ENCODE measurements around the gene SERPINB13.

SERPINB13 gene

GRCh38 chr18:63586966-63587365, at the start of gene SERPINB13:
Gene SERPINB13, plus strand, starts transcription at chr18:63587343. Its CDS starts 1,325 bp downstream, at chr18:63588668.
- DNase-seq (ENCODE audit: low read depth) = no peak

GRCh38 chr18:63539904-63540510, 47.1 kb upstream of the SERPINB13 start:
- no peak for DNase-seq (ENCODE audit: low read depth)

- DNase-seq (ENCODE audit: low read depth) = no peak
These were observed 45.1 kb upstream of the SERPINB13 start, which contains the start of gene SERPINB12 for GRCh38 chr18:63542069-63542468. Gene SERPINB12, plus strand, starts transcription at chr18:63542369. Its CDS starts 13,791 bp downstream, at chr18:63556160.

- no peak for DNase-seq (ENCODE audit: low read depth)
These were observed 43.1 kb upstream of the SERPINB13 start for GRCh38 chr18:63544017-63544416.

DNA sequence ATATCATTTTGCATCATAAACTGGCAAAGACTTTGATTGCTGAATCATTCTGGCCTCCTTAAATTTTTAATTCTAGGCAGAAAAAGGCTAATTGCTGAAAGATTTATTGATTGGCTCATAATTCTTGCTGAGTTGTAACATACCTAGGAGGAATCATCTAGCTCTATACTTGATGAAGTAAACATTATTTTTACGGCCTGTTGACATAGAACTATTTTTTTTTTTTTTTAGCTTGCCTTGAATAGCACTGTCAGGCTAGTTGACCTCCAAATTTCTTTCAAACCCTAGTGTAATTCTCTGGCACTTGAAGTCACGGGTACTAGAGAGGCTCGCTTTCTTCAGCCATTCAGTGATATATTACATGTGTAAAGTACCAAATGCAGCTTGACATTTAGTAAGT, 42.1 kb upstream of the SERPINB13 start:
- DNase-seq (ENCODE audit: low read depth) = no peak

GRCh38 chr18:63550068-63550467, 37.1 kb upstream of the SERPINB13 start:
- no peak for DNase-seq (ENCODE audit: low read depth)

DNA sequence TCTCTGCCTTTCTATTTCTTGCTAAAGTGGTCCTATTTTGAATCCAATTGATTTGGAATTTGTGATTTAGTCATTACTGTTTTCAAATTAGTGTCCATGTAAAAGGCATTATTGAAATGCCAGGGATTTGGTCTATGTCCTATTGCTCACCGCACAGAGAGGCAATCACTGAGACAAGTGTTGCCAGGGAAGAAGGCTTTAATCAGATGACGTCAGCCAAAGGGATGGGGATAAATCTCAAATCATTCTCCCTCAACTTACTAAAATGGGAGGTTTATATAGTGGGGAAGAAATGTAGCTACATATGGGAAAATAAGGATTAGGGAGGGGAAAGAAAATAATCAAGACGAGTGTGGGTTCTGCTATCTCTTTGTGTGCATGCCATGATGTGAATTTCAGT, 35.4 kb upstream of the SERPINB13 start:
- no peak for DNase-seq (ENCODE audit: low read depth)

GRCh38 chr18:63552581-63552980, 34.6 kb upstream of the SERPINB13 start:
- no peak for DNase-seq (ENCODE audit: low read depth)

DNA sequence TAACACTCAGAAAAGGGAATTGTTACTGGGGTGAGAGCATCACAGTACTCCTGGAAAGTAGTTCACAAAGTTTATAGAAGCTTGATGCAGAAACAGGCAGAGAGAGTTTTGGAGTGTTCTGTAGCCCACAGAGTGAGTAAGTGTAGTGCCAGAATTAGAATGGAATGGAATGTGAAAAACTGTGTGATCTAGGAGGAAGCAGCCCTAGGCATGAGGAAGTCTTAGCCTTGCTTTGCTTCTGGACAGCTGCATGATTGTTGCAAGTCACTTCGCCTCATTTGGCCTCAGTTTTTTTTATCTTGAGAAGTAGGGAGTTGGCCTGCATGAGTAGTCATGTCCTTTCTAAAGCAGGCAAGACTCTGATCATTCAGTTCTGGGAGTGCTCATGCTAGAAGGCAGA, 34.1 kb upstream of the SERPINB13 start:
- no peak for DNase-seq (ENCODE audit: low read depth)

DNA sequence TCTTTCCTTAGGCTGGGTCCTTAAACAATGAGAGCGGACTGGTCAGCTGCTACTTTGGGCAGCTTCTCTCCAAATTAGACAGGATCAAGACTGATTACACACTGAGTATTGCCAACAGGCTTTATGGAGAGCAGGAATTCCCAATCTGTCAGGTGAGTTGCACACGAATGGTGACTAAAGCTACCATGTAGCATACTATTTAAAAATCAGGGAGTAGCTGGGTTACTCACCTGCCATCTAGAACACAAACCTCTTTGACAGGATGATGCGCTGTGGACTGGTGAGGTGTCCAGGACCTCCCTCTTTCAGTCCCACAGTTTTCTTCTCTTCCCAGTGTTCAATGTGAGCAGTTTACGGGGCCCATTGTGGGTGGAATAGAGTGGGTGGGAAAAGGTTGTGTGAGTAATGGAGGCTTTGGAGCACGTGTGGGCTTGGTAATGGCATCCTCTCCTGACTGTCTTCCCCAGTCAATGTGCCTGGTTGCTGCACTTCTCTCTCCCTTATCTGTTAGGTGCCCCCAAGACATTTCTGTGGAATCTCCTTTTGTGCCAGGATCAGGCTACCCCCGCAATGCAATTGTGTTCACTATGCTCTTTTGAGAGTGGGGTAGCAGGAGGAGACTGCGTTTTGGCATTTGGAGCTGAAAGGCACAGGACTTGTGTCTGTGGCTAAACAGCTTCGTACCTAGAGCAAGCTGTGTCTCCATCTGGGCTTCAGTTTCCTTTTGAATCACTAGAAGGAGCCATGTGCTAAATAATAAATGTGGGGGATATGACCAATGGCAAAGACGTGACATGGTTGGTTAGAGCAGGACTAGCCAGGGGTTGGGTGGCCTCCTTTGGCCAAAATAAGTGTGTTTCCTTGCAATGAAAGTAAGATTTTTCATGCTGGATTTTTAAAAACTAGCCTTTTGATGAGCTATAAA, 27.3 kb upstream of the SERPINB13 start:
- DNase-seq (ENCODE audit: low read depth) = no peak

- DNase-seq (ENCODE audit: low read depth) = no peak
These were observed 24.9 kb upstream of the SERPINB13 start for GRCh38 chr18:63562284-63562683.

- DNase-seq (ENCODE audit: low read depth) = no peak
These were observed 23.1 kb upstream of the SERPINB13 start for GRCh38 chr18:63564021-63564420.

DNA sequence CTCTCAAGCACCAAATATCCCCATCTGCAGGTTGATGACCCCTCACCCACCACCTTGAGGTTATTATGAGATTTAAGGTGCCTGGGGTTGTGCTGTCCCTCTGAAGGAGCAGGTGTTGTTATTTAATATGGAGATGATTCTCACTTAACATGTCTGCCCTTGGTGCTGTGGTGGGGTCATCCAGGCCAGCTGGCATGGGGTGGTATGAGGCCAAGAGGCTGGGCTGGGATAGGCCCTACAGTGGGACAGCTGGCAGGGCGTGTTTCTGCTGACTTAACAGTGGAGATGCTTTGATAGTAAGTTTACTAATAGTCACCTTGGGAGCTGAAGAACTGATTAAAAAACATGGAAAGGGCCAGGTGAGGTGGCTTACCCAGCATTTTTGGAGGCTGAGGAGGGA, 22.6 kb upstream of the SERPINB13 start:
- no peak for DNase-seq (ENCODE audit: low read depth)

- DNase-seq (ENCODE audit: low read depth) = no peak
These were observed 19.9 kb upstream of the SERPINB13 start for GRCh38 chr18:63567276-63567675.

GRCh38 chr18:63567825-63568224, 19.3 kb upstream of the SERPINB13 start:
- no peak for DNase-seq (ENCODE audit: low read depth)

DNA sequence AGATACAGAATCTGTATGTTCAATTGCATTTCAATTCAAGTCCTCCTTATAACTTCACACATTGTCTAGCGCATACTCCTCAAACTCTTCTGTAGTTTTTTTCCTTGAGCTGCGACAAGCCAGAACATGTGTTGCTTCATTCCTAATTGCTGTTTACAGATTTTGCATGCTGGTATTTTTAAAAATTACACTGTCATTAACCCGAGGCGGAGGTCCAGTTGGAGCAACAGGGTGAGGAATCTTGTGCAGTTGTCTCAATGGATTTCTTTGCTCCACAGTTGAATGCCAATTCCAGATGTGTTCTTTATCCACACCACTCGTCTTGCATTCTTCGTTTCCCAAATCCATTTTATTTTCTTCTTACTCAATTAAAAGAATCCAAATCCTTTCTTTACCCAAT, 16.4 kb upstream of the SERPINB13 start:
- no peak for DNase-seq (ENCODE audit: low read depth)

DNA sequence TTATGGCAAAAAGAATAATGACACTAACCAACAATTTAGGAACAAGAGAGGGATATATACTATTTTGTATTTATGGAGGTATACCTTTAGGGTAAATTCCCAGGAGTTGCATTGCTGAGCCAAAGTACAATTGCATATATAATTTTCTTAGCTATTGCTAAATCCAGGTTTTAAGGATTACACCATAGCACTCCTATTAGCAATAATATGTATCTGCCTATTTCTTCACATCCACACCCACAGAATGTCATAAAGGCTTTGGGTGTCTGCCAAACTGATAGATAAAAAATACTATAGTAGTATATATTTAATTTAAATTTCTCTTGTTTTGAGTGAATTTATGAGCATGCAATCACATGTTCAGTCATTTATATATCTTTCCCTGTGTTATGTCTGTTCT, 11.5 kb upstream of the SERPINB13 start:
- no peak for DNase-seq (ENCODE audit: low read depth)

DNA sequence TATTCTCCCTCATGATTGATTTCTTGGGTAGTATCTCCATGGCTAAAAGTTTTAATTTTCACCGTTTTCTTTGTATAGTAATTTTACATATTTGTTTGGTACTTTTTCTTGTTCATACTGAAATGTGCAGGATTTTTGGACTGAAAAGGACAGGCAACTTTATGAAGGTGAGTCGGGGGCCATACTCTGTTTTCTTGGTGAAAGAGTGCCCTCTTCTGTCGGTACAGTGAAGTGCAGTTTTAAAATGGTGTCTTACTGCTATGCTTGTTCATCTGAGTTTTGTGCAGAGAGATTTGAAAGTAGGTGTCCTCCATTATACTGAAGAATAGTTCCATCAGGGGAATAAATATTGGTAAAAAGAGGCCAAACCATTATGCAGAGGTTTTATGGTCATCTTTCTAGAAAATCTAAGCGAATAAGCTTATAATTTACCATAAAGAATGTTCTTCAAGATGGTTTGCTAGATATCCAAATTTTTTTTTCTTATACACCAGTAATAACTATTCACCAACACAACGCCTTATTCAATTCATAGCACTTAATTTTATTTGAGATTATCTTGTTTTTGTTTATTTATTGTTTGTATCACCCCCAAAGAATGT, 8.7 kb upstream of the SERPINB13 start:
- DNase-seq (ENCODE audit: low read depth) = no peak

- DNase-seq (ENCODE audit: low read depth) = no peak
These were observed 7.5 kb upstream of the SERPINB13 start for GRCh38 chr18:63579616-63580015.

GRCh38 chr18:63585988-63586387, 1.2 kb upstream of the SERPINB13 start:
- DNase-seq (ENCODE audit: low read depth) = no peak

- no peak for DNase-seq (ENCODE audit: low read depth)
These were observed 712 bp upstream of the SERPINB13 start for GRCh38 chr18:63586431-63586830.

GRCh38 chr18:63588909-63589308, 1.8 kb downstream of the SERPINB13 start:
- no peak for DNase-seq (ENCODE audit: low read depth)

DNA sequence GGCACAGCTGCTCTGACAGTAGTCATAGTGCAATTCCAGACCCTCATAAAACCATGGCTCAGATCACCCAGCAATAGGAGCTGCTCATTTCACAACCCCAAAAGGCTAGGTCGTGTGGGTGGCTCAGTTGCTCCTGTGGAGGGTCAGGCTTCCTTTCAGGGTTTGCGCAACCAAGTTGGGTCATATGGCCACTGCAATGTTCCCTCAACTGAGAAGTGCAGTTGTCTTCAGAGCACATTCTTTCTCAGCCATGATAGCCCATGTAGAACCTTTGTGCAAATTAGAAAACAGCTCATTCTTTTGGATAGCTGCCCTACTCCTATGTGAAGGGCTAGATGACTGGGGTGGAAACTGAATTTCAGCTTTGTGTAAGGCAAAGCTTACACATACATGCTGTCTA, 3.2 kb downstream of the SERPINB13 start:
- no peak for DNase-seq (ENCODE audit: low read depth)
